GM13977 (cell line): ENCODE results near the gene CDC20B.

Source experiments
- DNase-seq: peaks from one replicate; pipeline ENCODE4 v3.0.0; 2012; ENCODE audit warnings: low spot score
- in situ Hi-C: fragments of 300-500 bp; cut with MboI; formaldehyde crosslinking; loops from one replicate; pipeline ENCODE4 v1.12.0; 2022; ENCODE audit warnings: low sequenced_read_pairs, low pct_unique_long_range_greater_than_20kb, mixed read lengths, inconsistent platforms; ENCODE audit not compliant: unreplicated experiment
- TF ChIP-seq, protein P1 (sequence below): IDR thresholded peaks from 2 replicates; pipeline ENCODE4 v1.5.1; 2012; ENCODE audit warnings: mild to moderate bottlenecking, control low read depth; ENCODE audit not compliant: insufficient read depth; ENCODE audit errors: extremely low read depth, missing control alignments

CDC20B gene, protein sequence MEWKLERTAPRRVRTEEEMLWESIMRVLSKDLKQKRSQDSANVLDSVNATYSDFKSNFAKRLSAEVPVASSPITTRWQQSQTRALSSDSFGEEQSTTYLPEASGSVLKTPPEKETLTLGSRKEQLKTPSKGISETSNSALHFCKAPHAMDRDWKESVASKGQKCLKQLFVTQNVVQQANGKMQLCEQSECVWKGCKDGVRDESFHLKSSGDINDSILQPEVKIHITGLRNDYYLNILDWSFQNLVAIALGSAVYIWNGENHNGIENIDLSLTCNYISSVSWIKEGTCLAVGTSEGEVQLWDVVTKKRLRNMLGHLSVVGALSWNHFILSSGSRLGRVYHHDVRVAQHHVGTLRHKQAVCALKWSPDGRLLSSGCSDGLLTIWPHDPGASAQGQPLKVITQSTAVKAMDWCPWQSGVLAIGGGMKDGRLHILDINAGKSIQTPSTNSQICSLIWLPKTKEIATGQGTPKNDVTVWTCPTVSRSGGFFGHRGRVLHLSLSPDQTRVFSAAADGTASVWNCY

DNA sequence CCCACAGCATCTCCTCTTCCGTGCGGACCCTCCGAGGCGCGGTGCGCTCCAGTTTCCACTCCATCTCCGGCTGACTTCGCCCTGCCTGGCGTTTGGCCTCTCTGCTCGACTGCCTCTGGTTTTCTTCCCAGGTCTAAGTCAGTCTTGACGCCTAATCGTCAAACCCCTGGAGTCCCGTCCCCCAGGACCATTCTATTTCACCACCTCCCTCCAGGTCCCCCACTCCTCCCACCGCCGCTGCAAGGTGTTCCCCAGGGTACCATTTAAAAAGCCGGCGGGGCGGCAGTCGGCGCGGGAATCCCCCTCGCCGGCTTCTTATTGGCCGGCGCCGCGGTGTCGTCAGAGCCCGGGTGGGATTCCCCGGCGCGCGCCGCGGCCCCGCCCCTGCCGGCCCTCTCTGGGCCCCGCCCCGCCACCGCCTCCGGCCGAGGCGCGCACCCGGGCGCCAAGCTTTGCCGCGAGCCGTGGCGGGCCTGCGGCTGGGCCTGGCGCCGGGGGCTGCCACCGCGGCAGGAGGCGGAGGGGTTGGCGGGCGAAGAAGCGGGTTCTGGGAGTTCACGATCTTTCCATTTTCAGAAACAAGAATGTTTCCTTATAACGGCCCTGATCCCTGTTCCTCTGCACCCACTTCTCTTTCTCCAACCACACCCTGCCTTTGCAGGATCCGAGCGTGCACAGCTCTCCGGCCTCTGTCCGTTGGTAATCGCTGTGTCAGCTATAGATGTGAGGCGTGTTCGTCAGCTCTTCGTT lies at the start of gene CDC20B:
TSS of gene CDC20B (minus strand) at position 241 of the 750 bp plus-strand sequence. CDS start at position 64, 177 bp downstream.
- TF ChIP-seq, protein P1, sequence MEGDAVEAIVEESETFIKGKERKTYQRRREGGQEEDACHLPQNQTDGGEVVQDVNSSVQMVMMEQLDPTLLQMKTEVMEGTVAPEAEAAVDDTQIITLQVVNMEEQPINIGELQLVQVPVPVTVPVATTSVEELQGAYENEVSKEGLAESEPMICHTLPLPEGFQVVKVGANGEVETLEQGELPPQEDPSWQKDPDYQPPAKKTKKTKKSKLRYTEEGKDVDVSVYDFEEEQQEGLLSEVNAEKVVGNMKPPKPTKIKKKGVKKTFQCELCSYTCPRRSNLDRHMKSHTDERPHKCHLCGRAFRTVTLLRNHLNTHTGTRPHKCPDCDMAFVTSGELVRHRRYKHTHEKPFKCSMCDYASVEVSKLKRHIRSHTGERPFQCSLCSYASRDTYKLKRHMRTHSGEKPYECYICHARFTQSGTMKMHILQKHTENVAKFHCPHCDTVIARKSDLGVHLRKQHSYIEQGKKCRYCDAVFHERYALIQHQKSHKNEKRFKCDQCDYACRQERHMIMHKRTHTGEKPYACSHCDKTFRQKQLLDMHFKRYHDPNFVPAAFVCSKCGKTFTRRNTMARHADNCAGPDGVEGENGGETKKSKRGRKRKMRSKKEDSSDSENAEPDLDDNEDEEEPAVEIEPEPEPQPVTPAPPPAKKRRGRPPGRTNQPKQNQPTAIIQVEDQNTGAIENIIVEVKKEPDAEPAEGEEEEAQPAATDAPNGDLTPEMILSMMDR: no peak
- in situ Hi-C loops: no loop called here
- peak; percentile 94 for DNase-seq

DNA sequence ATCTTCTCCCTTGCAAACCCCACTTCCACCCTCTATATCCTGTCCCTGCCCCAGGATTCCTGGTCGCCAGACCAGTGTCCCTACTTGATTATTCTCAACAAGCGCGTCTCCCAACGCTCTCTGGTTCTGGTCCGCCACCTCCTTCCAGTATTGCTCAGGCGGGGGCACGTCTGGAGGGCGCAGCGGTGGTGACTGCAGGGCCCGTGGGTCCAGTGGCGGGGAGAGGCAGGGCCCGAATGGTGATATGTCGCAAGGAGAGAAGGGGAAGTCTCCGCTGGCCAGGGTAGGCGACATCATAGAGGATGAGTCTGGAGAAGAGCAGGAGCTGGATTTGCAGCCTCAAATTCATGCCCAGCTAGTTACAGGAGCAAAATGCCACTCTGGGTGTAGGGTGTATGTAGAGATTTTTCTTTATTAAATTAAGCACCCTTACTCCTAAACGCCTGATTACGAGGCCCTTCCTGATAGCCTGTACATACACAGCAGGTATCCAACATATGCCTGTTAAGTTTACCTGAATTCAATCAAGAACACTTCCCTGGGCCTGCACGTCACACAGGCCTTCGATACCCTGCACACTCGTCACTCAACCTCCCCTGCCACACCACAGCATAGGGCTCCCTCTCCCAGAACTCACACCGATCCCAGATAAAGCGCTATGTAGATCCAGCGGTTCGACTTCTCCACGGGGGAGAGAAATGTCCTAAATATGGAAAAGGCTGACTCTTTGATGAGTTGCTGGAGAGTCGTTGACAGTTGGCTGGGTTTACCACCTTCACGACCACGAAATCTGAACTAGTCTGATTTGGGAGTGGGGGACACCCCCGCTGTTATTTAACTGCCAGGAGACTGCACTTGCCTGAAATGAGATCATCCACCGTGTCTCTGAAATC lies 49.4 kb upstream of the CDC20B start:
- DNase-seq: peak; percentile 37
- TF ChIP-seq, protein P1: no peak
- in situ Hi-C loops: no loop called here

DNA sequence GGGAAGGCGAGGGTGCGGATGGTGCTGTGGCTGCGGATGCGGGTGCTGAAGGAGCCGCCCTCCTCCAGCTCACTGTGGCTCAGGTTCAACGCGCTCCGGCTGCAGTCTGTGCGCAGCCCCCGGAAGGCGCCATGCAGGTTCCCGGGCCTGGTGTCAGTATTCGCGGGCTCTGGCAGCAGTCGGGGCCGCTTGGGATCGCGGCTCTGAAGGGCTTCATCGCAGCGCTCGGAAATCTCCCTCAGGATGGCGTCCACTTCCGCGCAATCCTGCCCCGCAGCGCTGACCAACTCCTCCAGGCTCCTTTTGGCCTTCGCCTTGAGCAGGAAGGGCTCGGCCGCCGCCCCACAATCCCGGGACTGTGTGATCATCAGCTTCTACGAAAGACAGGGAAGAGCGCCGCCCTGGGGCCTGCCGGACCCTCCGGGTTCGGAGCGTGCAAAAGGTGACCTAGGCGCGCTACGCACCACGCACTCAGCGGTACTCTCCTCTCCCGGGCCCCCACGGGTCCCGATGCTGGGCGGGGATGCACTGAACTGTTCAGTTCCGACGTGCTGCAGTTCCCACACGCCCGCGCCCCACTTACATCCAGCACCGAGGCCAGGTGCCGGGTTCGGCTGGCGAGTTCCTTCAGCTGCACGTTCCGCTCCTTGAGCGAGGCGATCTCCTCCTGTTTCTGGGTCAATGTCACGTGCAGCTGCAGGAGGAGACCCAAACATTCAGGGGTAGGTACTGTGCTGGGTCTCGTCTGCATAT lies 47.6 kb upstream of the CDC20B start:
- TF ChIP-seq, protein P1: no peak
- in situ Hi-C loops: no loop called here
- DNase-seq: no peak

DNA sequence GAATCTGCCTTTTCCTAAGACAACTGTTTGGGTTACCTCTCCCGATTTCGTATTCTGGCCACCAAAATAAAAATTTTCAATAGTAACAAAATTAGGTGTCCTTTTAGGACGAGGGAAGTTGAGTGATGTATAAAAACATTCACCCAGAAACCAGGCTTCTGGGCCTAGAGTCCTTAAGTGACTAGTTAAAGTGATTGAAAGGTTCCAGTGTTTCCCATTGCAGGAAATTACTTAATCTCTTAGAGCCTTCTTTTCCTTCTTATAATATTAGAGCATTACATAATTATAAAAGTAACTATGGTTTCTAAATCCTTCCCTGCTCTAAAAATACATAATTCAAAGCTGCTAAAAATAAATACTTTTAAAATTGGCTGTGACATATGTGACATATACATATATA lies 46.8 kb upstream of the CDC20B start:
- TF ChIP-seq, protein P1: no peak
- DNase-seq: no peak
- in situ Hi-C loops: no loop called here

DNA sequence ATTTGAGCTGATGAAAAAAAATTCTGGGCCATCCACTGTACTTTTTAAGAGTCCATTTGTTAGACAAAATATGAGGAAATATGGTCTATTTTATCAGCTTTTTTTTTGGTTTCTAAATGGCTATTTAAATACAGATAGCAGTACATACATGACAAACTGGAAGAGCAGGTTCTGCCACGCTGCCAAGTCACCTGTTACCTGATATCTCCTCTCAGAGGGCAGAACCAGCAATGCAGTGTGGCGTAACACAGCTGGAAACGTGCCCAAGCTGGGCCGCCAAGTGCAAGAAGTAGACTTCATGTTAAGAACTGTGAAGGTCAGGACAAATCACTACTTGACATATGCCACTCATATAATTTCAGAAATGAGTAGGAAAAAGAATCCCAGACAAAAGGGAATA lies 46.0 kb upstream of the CDC20B start:
- in situ Hi-C loops: no loop called here
- TF ChIP-seq, protein P1: no peak
- no peak for DNase-seq
